HG03460 (cell line): ENCODE results near the gene KRT72.
"Not testable (repeated sequence)": the region's sequence is repeated elsewhere in the genome, so short reads cannot be mapped to it uniquely, and the experiment has no call there.

Experiments used
- ATAC-seq: cut with Tn5 transposase; IDR thresholded peaks from one replicate; pipeline ENCODE4 v1.9.1; 2021; ENCODE audit not compliant: unreplicated experiment

The KRT72 gene

GRCh38 chr12:52608826-52609630 is 7.8 kb upstream of the KRT72 start:
- no peak for ATAC-seq

- no peak for ATAC-seq
Observed at GRCh38 chr12:52608161-52608560, 6.9 kb upstream of the KRT72 start.

GRCh38 chr12:52607314-52607713 is 6.1 kb upstream of the KRT72 start:
- ATAC-seq = no peak

GRCh38 chr12:52606581-52607218 is 5.4 kb upstream of the KRT72 start:
- ATAC-seq = no peak

- ATAC-seq = no peak
Observed at GRCh38 chr12:52606096-52606495, 4.8 kb upstream of the KRT72 start.

- ATAC-seq = no peak
Observed at GRCh38 chr12:52605542-52605941, 4.3 kb upstream of the KRT72 start.

GRCh38 chr12:52604859-52605258 is 3.6 kb upstream of the KRT72 start:
- no peak for ATAC-seq

GRCh38 chr12:52603314-52603713 is 2.1 kb upstream of the KRT72 start:
- no peak for ATAC-seq

- no peak for ATAC-seq
Observed at GRCh38 chr12:52602552-52602951, 1.3 kb upstream of the KRT72 start.

- no peak for ATAC-seq
Observed at GRCh38 chr12:52601671-52602070, 408 bp upstream of the KRT72 start.

- ATAC-seq = no peak
Observed at GRCh38 chr12:52600475-52600874, 788 bp downstream of the KRT72 start.

GRCh38 chr12:52600071-52600470 is 1.2 kb downstream of the KRT72 start:
- no peak for ATAC-seq

- ATAC-seq = no peak
Observed at GRCh38 chr12:52598966-52599365, 2.3 kb downstream of the KRT72 start.

- not testable (repeated sequence) for ATAC-seq
Observed at GRCh38 chr12:52594237-52594636, 7.0 kb downstream of the KRT72 start.

GRCh38 chr12:52591521-52591920 is 9.7 kb downstream of the KRT72 start:
- ATAC-seq = no peak

GRCh38 chr12:52590021-52590420 is 11.2 kb downstream of the KRT72 start:
- no peak for ATAC-seq

- no peak for ATAC-seq
Observed at GRCh38 chr12:52587563-52587962, 13.7 kb downstream of the KRT72 start.

GRCh38 chr12:52585946-52586345 is 15.3 kb downstream of the KRT72 start:
- no peak for ATAC-seq

GRCh38 chr12:52585066-52585465 is 16.2 kb downstream of the KRT72 start:
- ATAC-seq = no peak

GRCh38 chr12:52584156-52584682 is 17.0 kb downstream of the KRT72 start:
- ATAC-seq = no peak

GRCh38 chr12:52582971-52583456 is 18.2 kb downstream of the KRT72 start:
- no peak for ATAC-seq

GRCh38 chr12:52582486-52582885 is 18.8 kb downstream of the KRT72 start:
- ATAC-seq = no peak
